Measurements from ENCODE around the gene NR1D1.
A peak's percentile ranks its signal among the peaks of the same experiment; 100 is the strongest.

NR1D1 gene

DNA sequence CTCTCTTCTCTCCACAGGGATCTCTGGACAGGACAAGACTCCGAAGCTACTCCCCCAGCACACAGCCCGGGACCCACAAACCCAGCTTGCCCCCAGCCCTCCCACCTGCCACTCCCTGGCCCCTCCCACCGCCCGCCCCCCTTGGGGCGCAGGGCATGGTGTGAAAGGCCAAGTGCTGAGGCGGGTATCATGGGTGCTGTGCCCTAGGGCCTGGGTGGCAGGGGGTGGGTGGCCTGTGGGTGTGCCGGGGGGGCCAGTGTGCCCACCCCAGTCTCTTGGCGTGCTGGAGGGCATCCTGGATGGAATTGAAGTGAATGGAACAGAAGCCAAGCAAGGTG, 26.2 kb downstream of the NR1D1 start:
- no peak for DNase-seq

GRCh38 chr17:40073454-40074174, 26.8 kb downstream of the NR1D1 start:
- DNase-seq: no peak

DNA sequence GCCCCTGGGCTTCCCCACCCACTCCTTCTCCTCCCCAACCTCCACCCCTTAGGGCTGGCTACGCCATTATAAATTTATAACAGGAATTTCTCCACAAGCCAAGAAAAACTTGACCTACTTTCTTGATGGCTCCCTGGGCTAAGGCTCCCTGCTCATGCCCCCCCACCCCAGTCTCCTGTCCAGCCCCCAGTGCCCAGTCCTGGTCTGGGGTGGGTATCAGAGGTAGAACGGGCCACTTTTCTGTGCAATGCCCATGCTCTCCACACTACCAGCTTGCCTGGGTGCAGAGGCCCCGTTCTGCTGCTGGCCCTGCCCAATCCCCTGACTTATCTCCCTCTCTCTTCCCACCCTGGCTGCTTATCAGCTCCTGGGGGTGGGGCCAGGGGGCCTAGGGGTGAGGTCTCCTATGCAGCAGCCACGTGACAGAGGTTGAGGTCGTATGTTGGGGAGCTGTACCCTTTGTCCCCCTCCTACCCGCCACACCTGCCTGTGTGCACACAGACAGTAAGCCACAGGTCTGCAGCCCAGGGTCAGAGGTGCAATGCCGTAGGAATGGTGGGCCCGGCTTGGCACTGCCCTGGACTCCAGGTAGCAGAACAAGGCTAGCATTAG, 27.5 kb downstream of the NR1D1 start:
- DNase-seq: no peak

DNA sequence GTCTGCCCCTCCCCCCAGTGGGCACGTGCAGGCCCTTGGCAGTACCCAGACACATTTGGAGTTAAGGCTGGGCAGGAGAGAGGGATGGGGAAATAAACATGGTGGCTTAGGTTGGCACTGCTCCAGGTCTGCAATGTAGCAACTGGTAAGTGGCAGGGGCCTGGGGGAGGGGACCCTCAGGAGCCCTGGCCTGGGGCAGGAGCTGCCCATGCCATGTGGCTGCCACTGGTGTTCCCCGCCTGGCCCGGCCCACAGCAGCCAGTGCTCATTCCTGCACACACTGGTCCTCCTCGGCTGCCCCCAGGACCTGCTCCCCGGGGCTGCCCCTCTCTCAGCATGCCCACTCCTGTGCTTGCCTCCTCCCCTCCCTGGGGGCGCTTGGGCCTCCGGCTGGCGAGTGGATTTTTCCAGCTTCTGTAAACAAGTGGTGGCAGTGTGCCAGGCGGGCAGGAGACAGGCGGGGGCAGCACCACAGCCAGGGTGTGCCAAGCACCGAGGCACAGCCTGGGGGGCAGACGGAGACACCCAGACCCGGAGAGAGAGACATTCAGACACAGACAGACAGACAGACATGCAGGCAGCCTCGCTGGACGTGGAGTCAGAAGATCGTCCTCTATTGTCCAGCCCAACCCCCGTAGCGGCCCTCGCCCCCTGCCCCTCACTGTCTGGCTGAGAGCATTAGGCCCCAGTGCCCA, 28.2 kb downstream of the NR1D1 start:
- DNase-seq: peak; percentile 92

GRCh38 chr17:40071313-40072039, 28.9 kb downstream of the NR1D1 start:
- DNase-seq: peak; percentile 41

DNA sequence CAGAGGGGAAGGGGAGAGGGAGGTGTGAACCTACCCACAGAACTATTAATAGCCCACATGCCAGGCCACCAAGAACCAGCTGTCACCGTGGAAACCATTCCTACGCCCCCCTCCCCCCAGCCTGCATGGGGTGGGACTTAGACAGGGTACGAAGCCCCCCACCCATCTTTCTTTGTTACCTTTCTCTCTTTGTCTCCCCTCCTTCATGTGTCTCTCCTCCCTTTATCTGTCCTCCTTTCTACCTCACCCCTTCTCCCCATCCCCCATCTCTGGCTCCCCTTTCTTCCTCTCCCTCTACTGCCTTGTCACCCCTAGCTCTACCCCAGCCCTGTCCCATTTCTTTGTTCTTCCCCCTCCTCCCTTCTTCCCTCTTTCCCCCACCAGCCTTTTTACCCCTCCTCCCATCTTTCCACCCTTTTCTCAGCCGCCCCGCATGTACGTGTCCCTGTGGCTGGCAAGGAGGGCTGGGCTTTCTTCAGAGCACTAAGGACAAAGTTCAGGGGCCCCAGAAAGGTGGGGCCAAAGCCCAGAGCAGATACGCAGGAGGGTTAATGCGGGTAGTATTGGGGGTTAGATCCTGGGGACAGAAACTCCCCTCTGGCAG, 29.6 kb downstream of the NR1D1 start:
- no peak for DNase-seq

- peak; percentile 70 for DNase-seq
These were observed 30.4 kb downstream of the NR1D1 start for GRCh38 chr17:40069751-40070708.

- DNase-seq: peak; percentile 83
These were observed 31.3 kb downstream of the NR1D1 start for GRCh38 chr17:40068917-40069750.

GRCh38 chr17:40068584-40068916, 31.8 kb downstream of the NR1D1 start:
- DNase-seq: no peak

GRCh38 chr17:40068129-40068581, 32.2 kb downstream of the NR1D1 start:
- DNase-seq: no peak

GRCh38 chr17:40067710-40068109, 32.7 kb downstream of the NR1D1 start:
- DNase-seq: no peak

DNA sequence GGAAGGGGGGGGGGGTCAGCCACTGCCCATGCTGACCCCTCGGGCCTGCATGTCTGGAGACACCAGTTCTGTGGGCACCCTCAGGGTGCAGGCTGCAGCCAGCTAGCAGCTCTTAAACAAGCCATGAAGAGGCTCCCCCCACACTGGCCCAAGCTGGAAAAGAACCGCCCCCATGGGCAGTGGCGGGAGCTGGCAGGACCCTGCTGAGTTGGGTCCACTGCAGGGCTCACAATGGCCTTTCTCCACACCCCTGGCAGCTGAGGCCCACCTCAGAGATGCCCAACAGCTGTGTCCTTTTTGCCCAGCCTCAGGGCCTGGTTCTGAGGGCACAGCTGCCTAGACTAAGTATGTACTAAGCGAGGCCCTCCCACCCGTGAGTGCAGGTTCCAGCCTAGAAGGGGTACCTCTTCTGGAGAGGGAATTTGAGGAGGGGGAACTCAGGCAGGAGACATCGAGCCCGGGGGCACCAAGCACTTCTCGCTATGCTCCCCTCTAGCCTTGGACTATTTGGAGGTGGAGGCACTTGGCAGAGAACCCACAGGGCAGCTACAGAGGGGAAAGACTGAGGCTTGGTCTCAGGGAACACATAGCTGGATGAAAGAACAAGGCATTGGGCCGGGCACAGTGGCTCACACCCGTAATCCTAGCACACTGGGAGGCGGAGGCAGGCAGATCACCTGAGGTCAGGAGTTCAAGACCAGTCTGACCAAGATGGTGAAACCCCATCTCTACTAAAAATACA, 34.4 kb downstream of the NR1D1 start:
- DNase-seq: no peak

DNA sequence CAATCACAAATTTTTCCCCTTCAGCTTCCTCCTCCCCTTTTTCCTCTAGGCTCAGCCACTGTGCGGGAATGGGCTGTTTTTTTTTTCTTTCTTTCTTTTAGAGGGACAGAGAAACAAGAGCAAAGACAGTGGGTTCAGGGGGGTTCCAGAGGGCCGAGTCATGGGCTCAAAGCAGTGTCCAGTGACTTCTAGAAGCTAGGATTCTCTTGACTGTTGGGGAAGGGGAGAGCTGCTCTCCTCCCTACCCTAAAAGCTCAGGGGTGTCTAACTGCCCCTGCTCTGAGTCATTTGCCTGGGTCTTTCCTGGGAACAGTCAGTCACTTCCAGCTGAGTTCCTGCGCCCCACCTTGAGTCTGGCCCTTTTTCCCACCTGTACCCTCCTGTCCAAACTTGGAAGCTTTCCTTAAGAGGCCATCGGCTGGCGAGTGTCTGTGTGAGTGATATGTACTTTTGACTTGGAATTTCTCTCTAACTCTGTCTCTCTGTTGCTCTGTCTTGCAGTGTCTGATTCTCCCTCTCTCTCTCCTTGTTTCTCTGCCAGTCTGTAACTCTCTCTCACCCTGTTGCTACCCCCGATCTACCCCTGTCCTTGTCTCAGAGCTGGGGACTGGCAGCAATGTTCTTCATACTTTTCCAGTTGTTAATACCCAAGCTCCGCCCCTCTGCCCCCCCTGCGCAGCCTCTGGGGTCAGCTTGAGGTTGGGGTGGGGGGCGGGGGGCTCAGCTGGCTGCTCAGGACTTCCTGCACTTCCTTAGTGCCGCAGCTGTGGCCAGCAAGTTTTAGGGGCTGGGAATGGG, 35.2 kb downstream of the NR1D1 start:
- DNase-seq: no peak

DNA sequence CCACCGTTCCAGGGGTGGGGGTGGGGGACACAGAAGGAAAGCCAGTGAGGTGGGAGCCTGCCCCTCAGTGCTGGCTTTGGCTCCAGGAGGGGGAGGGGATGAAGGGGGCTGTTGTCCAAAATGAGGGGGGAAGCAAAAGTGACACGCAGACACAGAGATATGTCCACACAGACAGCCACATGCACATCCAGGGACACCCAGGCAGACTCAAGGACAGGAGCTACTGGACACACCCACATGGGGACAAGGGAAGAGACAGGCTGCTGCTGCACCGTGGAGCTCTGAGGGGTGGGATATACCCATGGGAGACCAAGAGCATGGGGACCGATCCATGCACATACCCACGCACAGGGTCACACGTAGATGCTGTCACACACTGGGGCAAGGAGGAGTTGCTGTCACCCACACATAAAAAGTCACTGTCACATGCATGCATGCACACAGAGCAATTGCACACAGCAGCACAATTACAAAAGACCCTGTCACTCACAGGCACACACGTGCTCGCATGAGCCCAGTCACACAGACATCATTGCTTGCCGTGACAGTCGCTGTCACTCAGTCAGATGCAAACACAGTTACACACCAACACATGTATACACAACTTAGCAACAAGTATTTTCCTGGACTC, 36.4 kb downstream of the NR1D1 start:
- no peak for DNase-seq

- DNase-seq: no peak
These were observed 37.1 kb downstream of the NR1D1 start for GRCh38 chr17:40063187-40063771.

DNA sequence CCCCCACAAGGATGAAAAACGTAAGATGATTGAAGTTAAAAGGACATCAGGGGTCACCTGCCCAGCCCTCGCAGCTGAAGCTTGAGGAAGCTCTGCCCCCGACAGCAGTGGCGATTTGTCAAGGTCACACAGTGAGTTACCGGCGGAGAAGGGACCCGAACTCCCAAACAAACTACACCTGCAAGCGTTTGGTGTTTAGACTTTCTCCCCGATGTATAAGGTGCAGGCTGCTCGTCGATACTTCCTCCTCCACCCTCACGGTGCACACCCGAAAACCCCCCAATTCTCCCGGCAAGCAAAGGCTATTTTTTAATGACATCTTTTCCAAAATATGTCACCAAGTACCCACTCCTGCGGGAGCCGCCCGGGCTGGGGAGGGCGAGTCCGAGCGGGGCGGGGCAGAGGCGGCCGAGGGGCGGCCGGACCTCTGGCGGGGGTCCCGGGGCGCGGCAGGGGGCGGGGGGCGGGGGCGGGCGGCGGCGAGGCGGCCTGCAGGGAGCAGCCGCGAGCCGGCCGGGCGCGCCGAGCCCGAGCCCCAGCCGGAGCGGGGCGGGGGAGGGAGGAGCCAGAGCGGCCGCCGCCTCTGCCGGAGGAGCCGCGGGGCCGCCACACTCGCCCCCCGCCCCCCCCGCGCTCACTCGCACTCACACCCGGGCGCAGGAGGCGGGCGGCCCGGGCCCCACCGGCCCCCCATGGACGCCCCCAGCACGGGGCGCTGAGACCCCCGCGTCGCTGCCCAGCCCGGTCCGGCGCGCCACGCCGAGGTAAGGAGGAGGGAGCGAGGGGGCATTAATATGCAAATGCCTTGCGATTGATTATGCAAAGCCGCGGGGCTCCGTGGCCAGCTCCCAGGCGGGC, 37.8 kb downstream of the NR1D1 start, which contains the start of gene THRA:
Gene THRA, plus strand, starts transcription at position 637 of the 858 bp plus-strand sequence. CDS start 11,524 bp downstream, outside the sequence.
- DNase-seq: peak; percentile 28

DNA sequence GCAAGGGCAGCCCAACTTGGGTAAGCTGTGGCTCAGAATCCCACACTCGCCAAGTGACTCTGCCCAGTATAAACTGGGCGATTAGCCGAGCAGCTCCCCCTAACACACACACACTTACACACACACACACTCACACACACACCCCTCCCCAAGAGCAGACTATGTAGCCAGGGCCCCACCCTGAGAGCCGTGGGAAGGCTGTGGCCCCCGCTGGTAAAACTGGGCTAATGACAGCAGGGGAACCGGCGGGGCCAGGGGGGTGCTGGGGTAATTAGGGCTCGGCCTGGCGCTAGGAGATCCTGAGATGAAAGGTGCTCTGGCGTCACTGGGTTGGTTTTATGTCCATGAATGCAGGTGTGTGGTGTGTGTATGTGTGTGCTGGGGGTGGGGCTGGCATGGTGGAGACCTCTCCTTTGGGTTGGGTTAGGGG, 38.8 kb downstream of the NR1D1 start:
- DNase-seq: no peak
